Ecto neural progenitor cell (in vitro differentiated cells): ENCODE results near the gene ARG1.

Source experiments
- DNase-seq: peaks from one replicate; pipeline ENCODE4 v3.0.0-alpha.2; 2018; ENCODE audit warnings: low spot score

Gene ARG1

DNA sequence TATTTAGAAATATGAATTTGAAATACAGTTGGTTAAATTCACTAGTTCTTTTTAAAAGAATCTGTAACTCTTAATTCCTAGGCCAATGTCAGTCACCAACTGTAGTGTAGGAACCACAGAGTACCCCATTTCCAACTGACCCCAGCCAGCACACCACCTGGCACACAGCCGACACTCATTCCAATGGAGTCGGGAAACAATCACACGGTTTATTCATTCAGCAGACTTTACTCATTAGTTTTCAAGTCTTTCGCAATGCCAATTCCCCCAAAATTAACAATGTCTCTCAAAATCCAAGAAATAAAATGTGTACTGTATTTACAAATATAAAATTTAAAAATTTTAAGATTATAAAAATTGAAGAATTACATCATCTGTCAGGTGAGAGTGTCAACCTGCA, 13.5 kb downstream of the ARG1 start:
- no peak for DNase-seq

DNA sequence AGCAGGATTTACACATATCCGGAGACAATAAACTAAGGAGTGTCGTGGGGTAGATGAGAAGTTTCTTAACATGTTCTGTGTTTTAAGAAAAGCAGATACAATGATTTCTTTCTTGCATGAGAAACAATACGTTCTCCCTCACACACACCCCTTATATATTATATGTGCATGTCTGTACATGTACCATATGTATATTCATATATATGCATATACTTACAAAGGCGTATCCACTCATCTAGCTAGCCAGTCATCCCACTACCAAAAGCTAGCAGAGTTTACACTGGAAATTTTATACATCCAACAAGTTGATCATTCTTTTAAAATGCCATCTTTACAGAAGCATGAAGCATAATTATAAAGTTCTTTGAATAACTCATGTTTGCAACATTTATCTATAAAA, 14.9 kb downstream of the ARG1 start:
- DNase-seq, result no peak

GRCh38 chr6:131588643-131589042, 15.6 kb downstream of the ARG1 start:
- DNase-seq, result no peak

DNA sequence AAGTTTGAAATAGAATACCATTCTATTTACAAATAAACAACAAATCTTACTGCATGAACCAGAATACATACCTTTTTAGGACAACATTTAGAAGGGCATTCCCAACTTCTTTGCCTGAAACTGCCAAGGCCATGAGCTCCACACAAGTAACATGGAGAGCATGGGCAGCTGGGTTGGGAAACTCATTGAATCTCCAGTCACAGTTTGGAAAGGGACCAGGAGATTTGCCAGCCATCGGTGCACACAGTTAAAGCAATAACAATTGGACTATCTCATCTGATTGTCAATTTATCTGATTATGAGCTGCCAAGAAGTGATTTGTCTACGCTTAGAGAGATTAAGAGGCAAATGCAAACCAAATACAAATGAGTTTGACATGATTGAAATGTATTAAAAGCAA, 19.9 kb downstream of the ARG1 start:
- no peak for DNase-seq

DNA sequence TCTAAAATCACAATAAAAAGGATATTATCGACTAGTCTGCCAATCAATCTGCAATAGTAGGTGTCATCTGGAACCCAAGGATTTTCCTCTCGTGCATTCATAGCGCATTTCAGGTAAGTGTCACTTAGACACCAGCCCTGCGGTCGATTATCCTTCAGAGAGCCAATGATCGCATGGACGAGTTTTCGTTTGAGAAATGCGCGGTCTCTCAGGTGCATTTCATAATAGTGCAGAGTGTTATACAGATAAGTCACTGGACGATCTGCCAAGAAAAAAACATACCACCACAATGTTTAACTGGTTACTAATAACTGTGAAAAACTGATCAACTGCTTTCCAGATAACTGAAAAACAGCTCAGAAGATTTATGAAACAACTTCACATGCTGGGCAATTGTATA, 21.0 kb downstream of the ARG1 start:
- no peak for DNase-seq

GRCh38 chr6:131597446-131597845, 24.4 kb downstream of the ARG1 start:
- no peak for DNase-seq

- no peak for DNase-seq
Measured at GRCh38 chr6:131600716-131601115, 27.7 kb downstream of the ARG1 start.

- no peak for DNase-seq
Measured at GRCh38 chr6:131602781-131603312, 29.8 kb downstream of the ARG1 start.

GRCh38 chr6:131613296-131613925, 40.4 kb downstream of the ARG1 start:
- no peak for DNase-seq

- no peak for DNase-seq
Measured at GRCh38 chr6:131615275-131615674, 42.2 kb downstream of the ARG1 start.

GRCh38 chr6:131627724-131628682, 55.0 kb downstream of the ARG1 start, which contains the start of gene MED23:
Gene MED23, minus strand, starts transcription at chr6:131628242. Its CDS starts 193 bp downstream, at chr6:131628049.
- DNase-seq, result peak; percentile 98

DNA sequence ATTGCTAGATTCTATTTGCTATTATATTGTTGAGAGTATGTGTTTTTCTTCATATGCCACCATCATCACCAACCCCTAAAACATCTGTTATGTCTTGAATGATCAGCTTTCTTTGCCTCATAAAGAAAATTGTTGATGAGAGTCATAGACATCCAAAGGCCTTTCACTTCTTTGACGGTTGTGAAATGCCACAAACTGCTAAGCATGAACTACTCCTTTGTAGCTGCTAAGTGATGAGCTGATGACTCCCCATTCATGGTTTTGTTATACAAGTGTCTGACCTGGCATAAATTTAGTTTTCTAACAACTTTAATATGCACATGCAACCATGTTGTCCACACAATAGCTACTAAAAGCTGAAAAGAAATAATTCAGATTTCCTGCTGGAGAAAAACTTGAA, 55.7 kb downstream of the ARG1 start:
- no peak for DNase-seq

GRCh38 chr6:131629651-131630050, 56.6 kb downstream of the ARG1 start:
- DNase-seq, result no peak

- DNase-seq, result no peak
Measured at GRCh38 chr6:131631625-131632289, 58.7 kb downstream of the ARG1 start.
